Liver (tissue), 9 donors: ENCODE results near the gene PES1. TPM values are rescaled to one million over a fixed set of nuclear protein-coding genes. Genes with fewer than 3 reads are reported as not detected.

Source experiments
- DNase-seq: peaks from one replicate; pipeline ENCODE4 v3.0.0-alpha.2; 2017; ENCODE audit warnings: low spot score
- H3K27ac ChIP-seq, 2 donors: one replicate each; pipeline ENCODE4 v1.7.0; 2013; ENCODE audit warnings: inconsistent platforms in 2 of 2, low read length in 2 of 2, control low read depth in 1 of 2, low read depth in 1 of 2, mild to moderate bottlenecking in 1 of 2
- H3K27me3 ChIP-seq, 4 donors: one replicate each; pipeline versions ENCODE4 v1.6.1 to v1.7.0; 2013; ENCODE audit warnings: low read length in 3 of 4, inconsistent platforms in 1 of 4, mild to moderate bottlenecking in 1 of 4, moderate library complexity in 1 of 4; ENCODE audit not compliant: control insufficient read depth in 4 of 4, insufficient read depth in 4 of 4
- H3K36me3 ChIP-seq, 4 donors: one replicate each; pipeline versions ENCODE4 v1.6.1 to v1.7.0; 2013; ENCODE audit warnings: low read length in 3 of 4, mild to moderate bottlenecking in 3 of 4, low read depth in 1 of 4, moderate library complexity in 1 of 4; ENCODE audit not compliant: control insufficient read depth in 4 of 4, insufficient read depth in 3 of 4
- H3K4me1 ChIP-seq, 4 donors: one replicate each; pipeline versions ENCODE4 v1.6.1 to v1.7.0; 2013; ENCODE audit warnings: low read length in 3 of 4, mild to moderate bottlenecking in 3 of 4, moderate library complexity in 1 of 4; ENCODE audit not compliant: control insufficient read depth in 4 of 4, insufficient read depth in 4 of 4
- H3K4me3 ChIP-seq, 3 donors: one replicate each; pipeline versions ENCODE4 v1.6.1 to v1.7.0; 2013; ENCODE audit warnings: low read length in 3 of 3, control low read depth in 1 of 3, low read depth in 1 of 3, mild to moderate bottlenecking in 1 of 3
- H3K9ac ChIP-seq, 2 donors: one replicate each; pipeline ENCODE4 v1.7.0; 2013; ENCODE audit warnings: low read length in 2 of 2, mild to moderate bottlenecking in 2 of 2, moderate library complexity in 2 of 2, control low read depth in 1 of 2, low read depth in 1 of 2
- H3K9me3 ChIP-seq, 4 donors: one replicate each; pipeline versions ENCODE4 v1.6.1 to v1.7.0; 2013; ENCODE audit warnings: low read length in 3 of 4; ENCODE audit not compliant: control insufficient read depth in 4 of 4
- ATF3 ChIP-seq: IDR thresholded peaks from 2 replicates; pipeline ENCODE4 v1.6.1; 2016; ENCODE audit warnings: antibody characterized with exemption
- CTCF ChIP-seq: fragments of 150-350 bp; IDR thresholded peaks from 2 replicates; pipeline ENCODE4 v1.5.1; 2017; ENCODE audit warnings: improper control_type of control experiment, low read depth, low read length; ENCODE audit not compliant: missing input control
- EGR1 ChIP-seq, 2 donors: IDR thresholded peaks; 2 replicates each; pipeline ENCODE4 v1.6.1; 2016 to 2018; ENCODE audit warnings: antibody characterized with exemption in 2 of 2, low read depth in 2 of 2
- FOXA1 ChIP-seq: IDR thresholded peaks from 2 replicates; pipeline ENCODE4 v1.6.1; 2016; ENCODE audit warnings: antibody characterized with exemption
- FOXA2 ChIP-seq: IDR thresholded peaks from 2 replicates; pipeline ENCODE4 v1.6.1; 2016; ENCODE audit warnings: antibody characterized with exemption
- GABPA ChIP-seq, 2 donors: IDR thresholded peaks in 1 of 2; conservative IDR thresholded peaks in 1 of 2; 2 replicates each; pipeline ENCODE4 v1.6.1; 2016; ENCODE audit warnings: antibody characterized with exemption in 2 of 2, mild to moderate bottlenecking in 1 of 2, moderate library complexity in 1 of 2
- HNF4A ChIP-seq, 2 donors: conservative IDR thresholded peaks; 2 replicates each; pipeline ENCODE4 v1.6.1; 2016; ENCODE audit warnings: antibody characterized with exemption in 2 of 2, mild to moderate bottlenecking in 2 of 2
- HNF4G ChIP-seq: IDR thresholded peaks from 2 replicates; pipeline ENCODE4 v1.6.1; 2016; ENCODE audit warnings: antibody characterized with exemption
- JUND ChIP-seq, 2 donors: IDR thresholded peaks; 2 replicates each; pipeline ENCODE4 v1.6.1; 2016; ENCODE audit warnings: antibody characterized with exemption in 2 of 2
- MAX ChIP-seq: IDR thresholded peaks from 2 replicates; pipeline ENCODE4 v1.6.1; 2016; ENCODE audit warnings: antibody characterized with exemption
- NR2F2 ChIP-seq: IDR thresholded peaks from 2 replicates; pipeline ENCODE4 v1.6.1; 2016; ENCODE audit warnings: antibody characterized with exemption
- RAD21 ChIP-seq, 2 donors: IDR thresholded peaks; 2 replicates each; pipeline ENCODE4 v1.6.1; 2016; ENCODE audit warnings: antibody characterized with exemption in 2 of 2, mild to moderate bottlenecking in 2 of 2
- REST ChIP-seq: IDR thresholded peaks from 2 replicates; pipeline ENCODE4 v1.6.1; 2016; ENCODE audit warnings: antibody characterized with exemption, mild to moderate bottlenecking
- RXRA ChIP-seq, 2 donors: IDR thresholded peaks; 2 replicates each; pipeline ENCODE4 v1.6.1; 2017 to 2018; ENCODE audit warnings: antibody characterized with exemption in 2 of 2, mild to moderate bottlenecking in 1 of 2
- SP1 ChIP-seq: IDR thresholded peaks from 2 replicates; pipeline ENCODE4 v1.6.1; 2018; ENCODE audit warnings: antibody characterized with exemption, mild to moderate bottlenecking
- TAF1 ChIP-seq: conservative IDR thresholded peaks from 2 replicates; pipeline ENCODE4 v1.6.1; 2016; ENCODE audit warnings: antibody characterized with exemption, mild to moderate bottlenecking
- YY1 ChIP-seq: IDR thresholded peaks from 2 replicates; pipeline ENCODE4 v1.6.1; 2016; ENCODE audit warnings: antibody characterized with exemption, mild to moderate bottlenecking
- ZBTB33 ChIP-seq: IDR thresholded peaks from 2 replicates; pipeline ENCODE4 v1.6.1; 2016; ENCODE audit warnings: antibody characterized with exemption
- WGBS: extraction: QIAGEN DNeasy Blood & Tissue Kit; methylation state at CpG from one replicate; pipeline ENCODE4 v1.1.7; 2013; 5-methylcytosine and 5-hydroxymethylcytosine counted together
- polyA plus RNA-seq, 2 donors: library from polyadenylated mRNA; stranded (reverse) in 1 of 2; unstranded in 1 of 2; fragments of 200-250 nt in 1 of 2; fragments of >200 nt in 1 of 2; fragmentation: Nextera tagmentation in 1 of 2; extraction: Ambion mirVana in 1 of 2; gene quantifications; one replicate each; pipeline versions ENCODE4 v1.2.1 to v1.2.3, GENCODE V29; 2013 to 2015
- total RNA-seq, 2 donors: library from RNA; depleted of rRNA; stranded (reverse); fragments of >200 nt; gene quantifications; one replicate each; pipeline ENCODE4 v1.2.3, GENCODE V29; 2014
- donor health status: healthy.
- donor health status: healthy.
- donor health status: healthy.
- donor health status: healthy.
- donor health status: healthy.

Gene PES1
- total RNA-seq (10 to 100 TPM; 22.0 to 22.6 TPM), polyA plus RNA-seq (10 to 100 TPM; 20.0 to 33.1 TPM)

- H3K36me3 ChIP-seq = peaks cover 9 to 23% (median 21%) of the 10 kb centered on the region in 4 donors
- DNase-seq = peak; percentile 95
- peak within 1 kb of the TSS; percentile 77 to 89 for H3K27ac ChIP-seq
- H3K4me1 ChIP-seq = peaks cover 0 to 18% (median 12%) of the 10 kb centered on the region in 4 donors
- no peaks in the 10 kb centered on the region for H3K27me3 ChIP-seq
- peak within 1 kb of the TSS; percentile 83 to 98 (median 98) for H3K4me3 ChIP-seq
- no peaks in the 10 kb centered on the region for H3K9me3 ChIP-seq
- WGBS = under 1% methylated on average over 49 of the region's 49 CpGs
- peak within 1 kb of the TSS; percentile 97 to 99 for H3K9ac ChIP-seq
- TF ChIP-seq CTCF = no peak
- no peak for TF ChIP-seq FOXA2
- TF ChIP-seq YY1 = peak; percentile 67
- TF ChIP-seq SP1 = peak; percentile 71
- no peak for TF ChIP-seq HNF4A (conservative IDR thresholded peaks at IDR 0.05)
- no peak for TF ChIP-seq TAF1
- peak; percentile 61 for TF ChIP-seq REST
- TF ChIP-seq NR2F2 = no peak
- peak; percentile 30 to 39 for TF ChIP-seq RAD21 (IDR thresholded peaks at IDR 0.05)
- TF ChIP-seq ZBTB33 = peak; percentile 90
- TF ChIP-seq GABPA (IDR thresholded peaks at IDR 0.05 in 1 of 2, conservative IDR thresholded peaks at IDR 0.05 in 1 of 2) = peak in 1 of 2 donors; percentile 86
- TF ChIP-seq ATF3 = no peak
- TF ChIP-seq FOXA1 = no peak
- TF ChIP-seq JUND (IDR thresholded peaks at IDR 0.05) = peak; percentile 38 to 71
- TF ChIP-seq MAX = peak; percentile 99
- TF ChIP-seq EGR1 (IDR thresholded peaks at IDR 0.05; ENCODE audit: low read depth in 2 of 2) = peak in 1 of 2 donors; percentile 28
- TF ChIP-seq HNF4G = no peak
- TF ChIP-seq RXRA (IDR thresholded peaks at IDR 0.05) = no peak
These were observed at the start of gene PES1 for GRCh38 chr22:30591588-30592359. TSS of gene PES1 (minus strand) at chr22:30591910. CDS start at chr22:30591833, 77 bp downstream.
